Daoy (cell line): ENCODE results near the gene MBTPS1. TPM values are rescaled to one million over a fixed set of nuclear protein-coding genes. Genes with fewer than 3 reads are reported as not detected.

ENCODE experiments used
- DNase-seq: peaks from one replicate; pipeline ENCODE4 v3.0.0-alpha.2; 2015; ENCODE audit warnings: low read depth
- total RNA-seq: library from RNA; depleted of rRNA; stranded (reverse); fragments of >200 nt; shearing (Covaris generic); gene quantifications from 2 replicates; pipeline ENCODE4 v1.2.3, GENCODE V29; 2014

MBTPS1 gene
- total RNA-seq, 1 experiment from 2014 or later: 36.6 TPM

DNA sequence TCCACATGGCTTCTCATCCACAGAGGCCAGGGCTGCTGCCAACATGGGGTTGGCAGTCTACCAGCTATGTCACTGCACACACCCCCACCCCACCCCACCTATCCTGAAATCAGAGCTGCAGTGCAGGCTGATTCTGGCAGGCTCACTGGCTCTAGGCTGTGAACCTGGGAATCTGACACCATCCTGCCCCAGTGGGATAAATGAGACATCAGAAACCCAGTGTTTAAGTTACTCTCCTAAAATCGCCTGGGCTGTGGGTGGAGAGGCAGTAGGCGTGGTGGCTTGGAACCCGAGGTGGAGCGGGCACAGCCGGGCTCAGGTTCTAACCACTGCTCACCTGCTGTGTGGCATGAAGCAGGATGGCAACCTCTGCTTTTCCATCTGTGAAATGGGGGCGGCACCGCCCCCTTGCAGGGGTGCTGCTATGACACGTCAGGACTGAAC is 79.7 kb downstream of the MBTPS1 start:
- DNase-seq: peak; percentile 22

DNA sequence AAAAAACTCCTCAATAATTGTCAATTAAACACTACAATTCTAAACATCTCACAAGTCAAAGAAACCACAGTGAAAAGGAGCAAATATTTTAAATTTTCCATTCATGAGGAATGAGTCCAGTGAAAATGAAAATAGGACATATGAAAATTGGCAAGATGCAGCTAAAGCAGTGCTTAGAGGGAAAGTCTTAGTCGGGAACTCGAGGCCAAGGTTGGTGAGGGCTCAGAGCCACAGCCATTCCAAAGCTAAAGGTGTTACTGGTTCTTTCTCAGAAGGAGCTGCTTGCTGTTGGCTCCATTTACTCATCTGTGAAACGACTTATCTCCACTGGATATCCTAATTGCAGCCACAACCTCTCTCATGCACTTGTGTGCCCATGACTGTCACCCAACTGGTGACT is 80.6 kb downstream of the MBTPS1 start:
- no peak for DNase-seq

DNA sequence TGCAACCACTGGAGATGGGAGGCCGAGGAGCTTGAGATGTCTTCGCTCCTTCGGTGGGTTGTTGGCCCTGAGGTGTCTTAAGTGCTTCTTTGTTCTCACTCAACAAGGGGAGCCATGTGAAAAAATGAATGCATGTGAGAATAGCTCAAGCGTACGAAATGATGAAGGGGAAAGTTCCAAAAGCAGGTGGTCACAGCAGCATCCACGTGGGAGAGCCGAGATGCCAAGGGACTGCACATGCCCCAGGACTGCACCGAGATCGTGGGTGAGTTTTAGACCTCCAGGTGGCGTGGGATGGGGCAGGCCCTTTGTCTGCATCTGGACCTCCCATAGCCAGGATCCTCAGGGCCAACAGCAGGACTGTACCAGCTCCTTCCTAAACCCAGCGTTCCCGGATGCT is 82.2 kb downstream of the MBTPS1 start:
- DNase-seq: no peak

DNA sequence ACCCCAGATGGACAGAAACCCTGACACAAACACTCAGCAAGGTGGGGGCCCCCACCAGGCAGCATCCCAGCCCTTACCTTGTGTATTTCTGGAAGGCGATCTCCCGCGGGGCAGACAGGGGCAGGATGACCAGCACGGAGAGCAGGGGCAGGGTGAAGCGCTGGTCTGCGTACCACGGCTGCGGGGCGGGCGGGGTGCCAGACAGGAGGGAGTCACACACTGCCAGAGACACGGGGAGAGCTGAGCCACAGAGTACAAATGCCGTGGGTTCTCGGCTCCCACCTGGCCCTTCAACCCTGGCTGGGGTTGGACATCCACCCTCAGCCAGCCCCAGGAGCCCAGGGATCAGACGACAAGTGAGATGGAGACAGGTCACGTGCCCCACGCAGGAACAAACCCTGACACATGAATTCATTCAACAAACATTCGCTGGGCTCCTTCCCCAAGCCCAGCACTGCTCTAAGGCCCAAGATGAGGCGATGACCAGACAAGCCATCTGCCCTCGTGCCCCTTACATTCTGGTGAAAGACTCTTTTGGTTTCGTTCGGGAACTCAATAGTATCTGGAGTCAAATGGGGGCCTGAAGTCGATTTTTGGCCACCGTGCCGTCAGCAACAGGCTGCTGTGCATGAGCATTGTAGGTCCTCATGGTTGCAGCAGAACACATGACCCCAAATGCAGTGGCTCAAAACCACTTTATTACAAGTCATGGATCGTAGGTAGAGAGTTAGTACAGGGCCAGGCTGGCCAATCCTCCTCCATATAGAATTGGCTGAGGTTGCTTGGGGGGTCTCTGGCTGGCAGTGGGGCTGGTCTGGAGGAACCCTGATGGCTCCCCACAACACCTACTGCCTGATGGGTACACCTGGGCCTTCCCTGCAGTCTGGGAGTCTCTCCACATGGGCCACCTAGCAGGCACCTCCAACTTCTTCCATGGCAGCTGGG is 83.2 kb downstream of the MBTPS1 start:
- no peak for DNase-seq

DNA sequence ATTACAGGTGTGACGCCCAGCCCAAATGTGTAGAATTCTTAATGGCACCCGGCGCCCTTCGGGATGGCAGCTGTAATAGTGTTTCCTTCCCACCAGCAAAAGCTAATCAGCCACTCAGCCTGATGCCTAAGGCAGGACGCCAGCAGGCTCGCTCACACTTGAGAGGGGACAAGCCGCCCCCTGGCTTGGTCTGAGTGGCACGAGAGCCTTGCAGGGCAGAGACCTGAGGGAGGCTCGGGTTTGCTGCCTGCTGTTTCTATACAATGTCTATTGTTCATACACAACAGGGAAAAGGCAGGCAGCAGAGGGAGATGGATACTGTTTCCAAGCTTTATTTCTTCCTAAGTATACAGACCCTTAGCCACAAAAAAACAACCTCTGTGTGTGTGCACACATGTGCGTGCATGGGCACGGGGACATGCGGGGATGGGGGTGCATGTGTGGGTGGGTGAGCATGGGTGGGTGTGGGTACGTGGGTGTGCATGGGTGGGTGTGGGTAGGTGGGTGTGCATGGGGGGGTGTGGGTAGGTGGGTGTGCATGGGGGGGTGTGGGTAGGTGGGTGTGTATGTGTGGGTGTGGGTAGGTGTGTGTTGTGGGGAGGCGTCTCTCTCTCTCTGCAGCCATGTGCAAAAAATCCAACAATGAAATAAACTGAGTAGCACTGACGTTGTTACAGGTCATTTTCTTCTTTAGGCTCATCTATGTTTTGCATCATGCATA is 84.1 kb downstream of the MBTPS1 start:
- DNase-seq: no peak

DNA sequence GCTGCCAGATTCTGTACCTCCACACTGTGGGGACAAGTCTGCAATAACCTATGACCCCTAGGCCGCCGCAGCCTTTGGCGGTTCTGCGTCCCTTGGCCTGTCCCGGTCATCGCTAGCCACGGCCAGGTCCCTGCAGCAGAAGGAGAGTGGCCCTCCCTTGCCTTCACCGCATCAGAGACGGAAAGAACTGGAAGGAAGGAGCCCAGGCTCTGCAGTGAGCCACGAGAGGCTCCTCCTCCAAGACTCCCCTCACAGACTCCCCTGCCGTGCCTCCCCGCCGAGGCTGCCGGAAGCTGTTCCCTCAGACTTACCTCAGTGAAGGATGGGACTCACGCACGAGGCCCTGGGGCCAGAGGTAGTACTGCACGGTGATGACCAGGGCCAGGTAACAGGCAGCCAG is 85.2 kb downstream of the MBTPS1 start:
- no peak for DNase-seq

DNA sequence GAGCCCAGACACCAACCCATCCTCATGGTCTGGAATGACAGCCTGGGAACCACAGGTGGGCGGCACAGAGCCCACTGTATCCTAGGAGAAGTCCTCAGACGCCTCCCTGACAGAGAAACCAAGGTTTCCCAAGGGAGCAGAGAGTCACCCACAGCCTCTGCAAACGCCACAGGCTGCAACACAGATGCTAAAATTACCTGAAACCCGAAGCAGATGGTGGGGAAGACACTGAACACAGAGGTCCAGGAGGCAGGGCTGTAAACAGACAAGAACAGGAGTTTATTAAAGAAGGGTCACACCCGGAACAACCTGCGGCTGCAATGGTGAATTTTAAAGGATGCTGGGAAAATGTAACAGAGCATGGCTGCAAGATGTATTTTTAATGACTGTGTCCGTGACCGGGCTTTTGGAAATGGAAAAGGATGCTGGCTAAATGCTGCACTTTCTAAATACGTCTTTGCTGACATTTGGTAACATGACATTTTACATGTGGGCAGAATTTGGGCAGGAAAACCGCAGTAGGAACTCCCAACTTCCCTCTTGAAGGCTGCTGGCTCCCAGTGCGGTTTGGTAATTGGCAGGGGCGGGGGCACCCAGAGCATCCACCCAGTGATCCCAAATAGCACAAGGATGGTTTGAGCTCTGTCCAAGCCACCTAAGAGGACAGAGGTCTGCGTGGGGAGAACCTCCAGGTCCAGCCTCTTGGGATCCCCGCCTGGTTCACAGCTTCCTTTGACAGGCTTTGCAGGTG is 87.3 kb downstream of the MBTPS1 start:
- no peak for DNase-seq

DNA sequence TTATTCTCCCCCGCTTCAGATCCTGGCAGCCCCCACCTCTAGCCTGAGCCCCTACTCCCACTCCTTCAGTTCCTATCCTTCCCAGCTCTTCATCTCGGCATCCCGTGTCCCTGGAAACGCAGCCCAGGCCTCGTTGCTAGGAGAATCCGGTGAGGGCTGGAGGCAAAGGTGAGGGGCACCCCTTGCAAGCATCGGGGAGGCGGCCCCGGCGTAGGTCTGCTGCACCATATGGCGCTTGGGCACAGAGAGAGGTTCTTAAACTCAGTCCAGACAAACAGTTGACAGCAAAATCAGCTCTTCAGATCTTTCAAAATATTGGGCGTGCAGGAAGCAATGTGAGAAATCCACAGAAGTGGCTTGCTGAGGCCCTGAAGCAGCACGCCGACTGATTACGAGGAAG is 89.1 kb downstream of the MBTPS1 start:
- DNase-seq: no peak

DNA sequence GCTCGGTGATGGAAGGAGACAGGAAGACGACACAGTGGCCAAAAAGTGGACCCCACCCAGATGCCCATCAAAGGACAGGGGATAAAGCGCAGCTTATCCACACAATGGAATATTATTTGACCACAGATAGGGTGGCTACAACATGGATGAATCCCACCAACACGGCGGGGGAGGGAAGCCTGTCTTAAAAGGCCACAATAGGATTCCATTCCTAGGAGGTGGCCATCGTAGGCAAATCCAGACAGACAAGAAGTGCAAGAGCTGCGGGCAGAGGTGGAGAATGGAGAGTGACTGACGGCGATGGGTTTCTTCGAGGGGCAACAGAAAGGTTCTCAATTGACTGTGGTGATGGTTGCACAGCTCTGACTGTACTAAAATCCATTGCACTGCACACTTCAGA is 90.1 kb downstream of the MBTPS1 start:
- no peak for DNase-seq

DNA sequence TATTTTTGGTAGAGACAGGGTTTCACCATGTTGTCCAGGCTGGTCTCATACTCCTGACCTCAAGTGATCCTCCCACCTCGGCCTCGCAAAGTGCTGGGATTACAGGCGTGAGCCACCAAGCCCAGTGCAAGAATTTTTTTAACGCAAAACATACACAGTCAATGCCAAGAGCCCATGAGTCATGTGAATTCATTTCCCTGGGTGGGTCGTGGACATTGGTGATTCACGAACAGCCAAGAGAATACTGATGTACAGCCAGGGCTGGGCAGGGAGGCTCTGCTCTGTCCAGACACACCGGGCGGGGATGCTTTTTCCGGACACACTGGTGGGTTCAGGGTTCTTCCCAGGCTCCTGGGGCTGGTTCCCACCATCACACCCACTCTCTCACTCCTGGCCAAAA is 91.9 kb downstream of the MBTPS1 start:
- no peak for DNase-seq

DNA sequence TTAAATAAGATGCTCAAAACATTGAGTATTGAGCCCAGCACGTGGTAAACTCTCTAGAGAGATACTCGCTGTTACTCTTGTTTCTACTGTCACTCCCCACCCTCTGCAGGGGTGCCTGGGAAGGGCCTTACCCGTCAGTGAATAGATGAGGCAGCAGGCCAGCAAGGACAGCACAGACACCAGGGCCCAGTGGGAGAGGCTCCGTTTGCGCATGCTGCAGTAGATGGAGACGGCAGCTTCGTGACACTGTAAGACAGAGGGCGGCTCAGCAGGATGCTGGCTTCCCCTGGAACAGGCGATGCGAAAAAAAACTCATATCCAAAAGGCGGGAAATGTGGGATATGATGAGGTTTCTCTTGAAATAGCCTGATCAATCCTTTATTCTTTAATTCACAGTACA is 94.1 kb downstream of the MBTPS1 start:
- no peak for DNase-seq

DNA sequence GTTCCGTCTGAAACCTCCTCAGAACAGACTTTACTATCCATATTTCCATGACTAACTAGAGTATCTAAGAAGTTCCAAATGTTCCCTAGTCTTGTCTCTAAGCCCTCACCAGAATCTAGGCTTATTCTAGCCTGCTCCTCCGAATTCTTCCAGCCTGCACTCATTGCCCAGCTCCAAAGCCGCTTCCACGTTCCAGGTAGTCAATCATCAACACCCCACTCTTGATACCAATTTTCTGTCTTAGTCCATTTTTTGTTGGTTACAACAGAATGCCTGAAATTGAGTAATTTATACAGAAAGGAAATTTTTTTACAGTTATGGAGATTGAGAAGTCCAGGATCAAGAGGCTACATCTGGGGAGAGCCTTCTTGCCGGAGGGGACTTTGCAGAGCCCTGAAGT is 95.3 kb downstream of the MBTPS1 start:
- DNase-seq: no peak

DNA sequence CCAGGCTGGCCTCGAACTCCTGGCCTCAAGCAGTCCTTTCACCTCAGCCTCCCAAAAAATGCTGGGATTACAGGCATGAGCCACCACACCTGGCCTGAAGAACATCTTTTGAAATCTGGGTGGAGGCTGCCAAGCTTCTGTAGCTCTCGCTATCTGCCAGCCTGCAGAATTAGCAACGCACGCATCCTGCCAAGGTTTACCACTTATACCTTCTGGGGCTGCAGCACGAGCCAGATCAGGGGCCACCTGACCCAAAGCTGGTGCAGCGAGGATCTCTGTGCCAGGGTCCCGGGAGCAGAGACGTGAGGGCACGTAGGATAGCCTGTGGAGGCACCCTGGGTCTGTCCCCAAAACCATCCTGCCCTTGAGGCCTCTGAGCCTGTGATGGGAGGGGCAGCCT is 96.4 kb downstream of the MBTPS1 start:
- no peak for DNase-seq

DNA sequence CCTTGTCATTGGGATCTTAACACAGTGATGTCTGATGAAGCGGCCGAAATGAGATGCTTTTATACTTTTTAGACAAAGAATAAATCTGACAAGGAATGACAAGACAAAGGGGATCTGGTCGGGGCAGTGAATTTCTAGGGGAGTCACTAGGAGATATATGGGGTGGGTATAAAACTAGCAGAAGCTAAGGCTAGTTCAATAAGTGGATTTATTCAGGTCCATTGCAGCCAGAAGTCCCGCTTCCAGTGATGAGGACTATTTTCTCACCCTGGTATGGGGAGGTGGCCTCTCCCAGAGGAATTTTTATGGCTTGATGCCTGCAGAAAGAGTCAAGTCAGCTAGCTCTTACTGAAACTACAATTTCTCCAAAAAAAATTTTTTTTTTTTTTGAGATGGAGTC is 98.0 kb downstream of the MBTPS1 start:
- DNase-seq: no peak

DNA sequence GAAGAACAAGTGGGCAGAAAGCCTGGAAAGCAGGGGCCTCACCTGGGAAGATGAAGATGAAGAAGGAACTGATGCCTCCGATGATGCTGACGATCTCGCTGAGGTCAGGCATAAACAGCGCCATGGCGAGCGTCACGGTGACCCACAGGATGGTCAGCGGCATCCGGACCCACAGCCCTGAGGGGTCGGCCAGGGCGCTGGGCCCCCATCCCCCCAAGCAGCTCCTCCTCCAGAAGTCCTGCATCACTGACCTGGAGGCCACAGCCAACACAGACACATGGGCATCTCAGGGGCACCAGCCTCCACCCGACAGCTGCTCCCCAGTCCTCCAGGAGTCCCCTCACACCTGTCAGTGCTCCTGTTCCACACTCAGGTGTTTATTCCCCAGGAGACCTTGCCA is 100.3 kb downstream of the MBTPS1 start:
- no peak for DNase-seq

DNA sequence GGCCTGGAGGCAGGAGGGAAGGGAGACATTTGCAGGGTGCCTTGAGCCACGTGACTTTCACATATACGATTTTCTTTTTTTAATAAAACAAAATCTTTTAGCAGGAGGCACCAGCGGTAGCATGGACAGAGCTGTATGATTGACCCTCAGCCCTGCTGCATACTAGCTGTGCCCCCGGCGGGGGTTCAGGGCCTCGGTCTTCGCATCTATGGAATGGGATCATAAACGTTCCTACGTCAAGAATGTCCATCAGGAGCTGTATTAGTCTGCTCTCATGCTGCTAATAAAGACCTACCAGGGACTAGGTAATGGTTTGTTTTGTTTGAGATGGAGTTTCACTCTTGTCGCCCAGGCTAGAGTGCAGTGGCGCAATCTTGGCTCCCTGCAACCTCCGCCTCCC is 101.3 kb downstream of the MBTPS1 start:
- no peak for DNase-seq

DNA sequence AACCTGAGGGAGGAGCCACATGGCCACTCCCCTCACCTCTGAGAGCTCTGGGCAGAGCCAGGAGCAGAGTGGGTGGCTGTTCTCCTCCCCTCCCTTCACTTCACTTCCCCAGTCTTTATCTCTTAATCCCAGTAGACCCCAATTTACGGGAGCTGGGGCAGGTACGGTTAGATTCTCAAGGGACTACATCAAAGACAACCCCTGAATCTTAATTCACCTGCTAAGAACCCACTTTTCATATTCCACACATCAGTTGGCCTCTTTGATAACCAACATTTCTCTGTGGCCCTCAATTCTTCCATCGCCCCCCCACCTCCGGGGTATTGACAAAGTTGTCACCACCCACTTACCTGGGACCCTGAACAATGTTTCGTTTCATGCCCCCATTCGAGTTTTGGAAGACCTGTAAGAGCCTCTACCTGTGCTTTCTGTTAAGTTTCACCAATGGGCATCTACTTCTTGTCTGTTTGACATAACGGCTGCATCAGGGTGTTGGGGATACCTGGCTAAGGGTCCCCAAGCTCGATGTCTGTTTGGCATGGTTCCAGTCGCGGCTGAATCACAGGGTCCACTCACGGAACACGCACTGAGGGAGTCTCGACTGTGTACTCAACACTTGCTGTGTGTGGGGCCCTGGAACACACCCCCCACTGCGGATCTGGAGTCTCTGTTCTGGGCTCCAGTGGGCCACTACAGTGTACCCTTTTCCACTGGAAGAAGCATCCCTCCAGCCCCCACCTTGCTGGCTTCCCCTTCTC is 102.0 kb downstream of the MBTPS1 start:
- no peak for DNase-seq

DNA sequence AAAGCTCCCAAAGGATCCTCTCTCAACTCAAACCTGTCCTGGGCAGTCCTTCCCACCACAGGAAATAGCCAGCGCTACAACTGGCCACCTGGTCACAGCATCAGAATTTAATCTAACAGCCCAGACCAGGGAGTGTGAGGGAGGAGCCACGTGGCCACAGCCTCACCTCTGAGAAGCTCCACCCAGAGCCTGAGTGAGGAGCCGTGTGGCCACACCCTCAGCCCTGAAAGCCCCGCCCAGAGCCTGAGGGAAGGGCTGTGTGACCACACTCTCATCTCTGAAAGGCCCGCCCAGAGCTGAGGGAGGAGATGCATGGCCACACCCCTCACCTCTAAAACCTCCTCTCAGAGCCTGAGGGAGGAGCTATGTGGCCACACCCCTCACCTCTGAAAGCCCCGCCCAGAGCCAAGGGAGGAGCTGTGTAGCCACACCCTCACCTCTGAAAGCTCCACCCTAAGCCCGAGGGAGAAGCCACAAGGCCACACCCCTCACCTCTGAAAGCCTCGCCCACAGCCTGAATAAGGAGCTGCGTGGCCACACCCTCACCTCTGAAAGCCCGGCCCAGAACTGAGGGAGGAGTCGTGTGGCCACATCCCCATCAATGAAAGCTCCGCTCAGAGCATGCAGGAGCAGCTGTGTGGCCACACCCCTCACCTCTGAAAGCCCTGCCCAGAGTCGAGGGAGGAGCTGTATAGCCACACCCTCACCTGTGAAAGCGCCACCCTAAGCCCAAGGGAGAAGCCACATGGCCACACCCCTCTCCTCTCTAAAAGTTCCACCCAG is 102.8 kb downstream of the MBTPS1 start:
- peak; percentile 80 for DNase-seq

DNA sequence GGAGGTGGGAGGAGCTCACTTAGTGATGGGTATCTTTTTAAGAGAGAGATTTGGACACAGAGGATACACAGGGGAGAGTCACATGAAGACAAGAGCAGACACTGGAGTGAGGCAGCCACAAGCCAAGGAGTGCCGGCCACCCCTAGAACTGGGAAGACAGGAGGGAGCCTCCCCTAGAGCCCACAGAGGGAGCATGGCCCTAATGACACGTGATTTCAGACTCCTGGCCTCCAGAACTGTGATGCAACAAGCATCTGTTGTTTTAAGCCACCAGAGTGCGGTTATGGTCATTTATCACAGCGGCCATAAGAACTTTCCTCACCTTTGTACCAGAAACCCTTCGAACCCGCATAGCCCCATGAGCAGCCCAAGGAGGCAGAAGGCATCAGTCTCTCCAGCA is 107.5 kb downstream of the MBTPS1 start:
- no peak for DNase-seq

DNA sequence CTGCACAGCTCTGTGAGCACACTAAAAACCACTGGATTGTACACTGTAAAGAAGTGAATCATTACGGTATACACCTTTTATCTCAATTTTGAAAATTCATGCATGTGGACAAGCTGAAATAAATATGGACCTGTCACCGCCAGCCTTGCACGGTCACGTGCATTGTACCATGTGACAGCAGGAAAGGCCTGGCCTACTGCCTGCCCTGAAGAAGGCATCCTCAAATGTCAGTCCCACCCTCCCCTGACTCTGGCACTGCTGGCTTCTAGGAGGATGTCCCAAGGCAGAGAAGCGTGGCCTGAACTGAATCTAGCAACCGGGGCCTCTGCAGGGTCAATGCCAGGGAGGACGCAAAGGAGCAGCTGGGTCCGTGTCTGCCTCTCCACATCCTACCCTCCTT is 108.8 kb downstream of the MBTPS1 start:
- no peak for DNase-seq

DNA sequence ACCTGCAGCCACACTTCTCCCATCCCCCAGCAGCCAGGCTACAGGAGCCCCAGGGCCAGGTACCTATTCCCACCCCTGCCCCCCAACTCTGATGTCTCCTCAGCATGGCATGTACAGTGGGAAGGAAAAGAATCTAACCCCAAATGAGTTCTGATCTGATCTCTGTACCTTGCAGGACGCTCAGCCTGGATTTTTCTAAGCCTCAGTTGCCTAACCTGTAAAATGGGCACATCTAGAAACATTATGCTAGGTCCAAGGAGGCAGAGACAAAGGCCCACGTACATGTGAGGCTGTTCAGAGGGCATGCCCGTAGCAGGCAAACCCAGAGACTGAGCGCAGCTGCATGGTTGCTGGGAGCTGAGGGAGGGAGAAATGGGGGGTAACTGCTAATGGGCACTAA is 109.2 kb downstream of the MBTPS1 start:
- DNase-seq: no peak
